KMS-11 (cell line): ENCODE measurements around the gene BMP7.
"Not testable (repeated sequence)": the region's sequence is repeated elsewhere in the genome, so short reads cannot be mapped to it uniquely, and the experiment has no call there.

Experiments
- H2AFZ ChIP-seq: fragments of 200-600 bp; sonication (generic); 2 replicates; pipeline ENCODE4 v1.6.1; 2016; ENCODE audit warnings: antibody characterized with exemption, mixed run types, low read depth
- H3K27ac ChIP-seq: fragments of 200-600 bp; sonication (generic); 2 replicates; pipeline ENCODE4 v1.6.1; 2016; ENCODE audit warnings: mild to moderate bottlenecking, mixed run types
- H3K27me3 ChIP-seq: fragments of 200-600 bp; sonication (generic); 2 replicates; pipeline ENCODE4 v1.6.1; 2017; ENCODE audit warnings: mild to moderate bottlenecking, low read depth, mixed run types, moderate library complexity; ENCODE audit not compliant: insufficient read depth
- H3K36me3 ChIP-seq: fragments of 200-600 bp; sonication (generic); 2 replicates; pipeline ENCODE4 v1.6.1; 2017; ENCODE audit warnings: mild to moderate bottlenecking, mixed run types; ENCODE audit not compliant: insufficient read depth
- H3K4me1 ChIP-seq: fragments of 200-600 bp; sonication (generic); 2 replicates; pipeline ENCODE4 v1.6.1; 2016; ENCODE audit warnings: mild to moderate bottlenecking, low read depth, mixed run types; ENCODE audit not compliant: poor library complexity, severe bottlenecking
- H3K4me2 ChIP-seq: fragments of 200-600 bp; sonication (generic); 2 replicates; pipeline ENCODE4 v1.7.0; 2016; ENCODE audit warnings: mild to moderate bottlenecking, mixed run types
- H3K4me3 ChIP-seq: fragments of 200-600 bp; sonication (generic); IDR thresholded peaks from 2 replicates; pipeline ENCODE4 v1.6.1; 2017; ENCODE audit warnings: low read depth, low read length, mixed read lengths; ENCODE audit not compliant: insufficient read depth
- H3K79me2 ChIP-seq: fragments of 200-600 bp; sonication (generic); 2 replicates; pipeline ENCODE4 v1.6.1; 2016; ENCODE audit warnings: low read depth, mixed run types; ENCODE audit not compliant: insufficient read depth
- H3K9ac ChIP-seq: fragments of 200-600 bp; sonication (generic); 2 replicates; pipeline ENCODE4 v1.6.1; 2016; ENCODE audit warnings: mild to moderate bottlenecking, mixed run types
- H4K20me1 ChIP-seq: fragments of 200-600 bp; sonication (generic); 2 replicates; pipeline ENCODE4 v1.6.1; 2016; ENCODE audit warnings: mild to moderate bottlenecking, mixed run types; ENCODE audit not compliant: insufficient read depth
- TF ChIP-seq, protein P1 (sequence below): fragments of 200-600 bp; sonication (generic); conservative IDR thresholded peaks from 2 replicates; pipeline ENCODE4 v1.6.1; 2017; ENCODE audit warnings: low read depth, mild to moderate bottlenecking, antibody characterized with exemption, low read length, moderate library complexity, mixed read lengths

The BMP7 gene

DNA sequence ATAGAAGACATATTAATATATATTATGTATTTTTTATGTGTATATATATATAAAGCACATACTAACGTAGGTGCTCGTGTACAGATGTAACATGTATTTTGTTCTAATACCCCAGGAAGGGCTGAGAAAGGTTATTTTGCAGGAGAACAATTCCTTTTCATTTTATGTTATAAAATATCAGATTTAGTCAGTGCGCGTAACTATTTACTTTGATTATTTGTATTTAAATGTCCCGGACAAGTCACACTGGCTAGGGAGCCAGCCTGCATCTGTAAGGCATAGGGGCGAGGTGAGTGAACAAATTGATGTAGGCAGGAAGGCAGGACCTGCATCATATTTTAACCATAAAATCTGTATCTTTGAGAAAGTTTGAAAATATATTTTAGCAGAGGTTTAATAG lies 74.1 kb downstream of the BMP7 start:
- no peaks in the 10 kb centered on the region for H3K36me3 ChIP-seq

DNA sequence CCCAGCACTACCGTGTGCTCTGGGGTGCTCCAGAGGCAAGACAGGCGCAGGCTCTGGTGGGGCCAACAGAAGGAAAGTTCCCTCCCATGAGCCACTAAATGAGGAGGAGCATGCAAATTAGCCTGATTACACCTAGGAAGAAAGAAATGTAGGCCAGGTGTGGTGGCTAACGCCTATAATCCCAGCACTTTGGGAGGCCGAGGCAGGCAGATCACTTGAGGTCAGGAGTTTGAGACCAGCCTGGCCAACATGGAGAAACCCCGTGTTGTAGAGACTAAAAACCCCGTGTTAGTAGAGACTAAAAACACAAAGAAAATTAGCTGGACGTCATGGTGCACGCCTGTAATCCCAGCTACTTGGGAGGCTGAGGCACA lies 75.2 kb downstream of the BMP7 start:
- not testable (repeated sequence) for H3K79me2 ChIP-seq, H3K9ac ChIP-seq, H2AFZ ChIP-seq, H3K27ac ChIP-seq, H3K36me3 ChIP-seq, H3K27me3 ChIP-seq, H3K4me3 ChIP-seq, H3K4me1 ChIP-seq, H3K4me2 ChIP-seq, H4K20me1 ChIP-seq

More for the DNA sequence above, 74.1 kb downstream of the BMP7 start:
- TF ChIP-seq, protein P1, sequence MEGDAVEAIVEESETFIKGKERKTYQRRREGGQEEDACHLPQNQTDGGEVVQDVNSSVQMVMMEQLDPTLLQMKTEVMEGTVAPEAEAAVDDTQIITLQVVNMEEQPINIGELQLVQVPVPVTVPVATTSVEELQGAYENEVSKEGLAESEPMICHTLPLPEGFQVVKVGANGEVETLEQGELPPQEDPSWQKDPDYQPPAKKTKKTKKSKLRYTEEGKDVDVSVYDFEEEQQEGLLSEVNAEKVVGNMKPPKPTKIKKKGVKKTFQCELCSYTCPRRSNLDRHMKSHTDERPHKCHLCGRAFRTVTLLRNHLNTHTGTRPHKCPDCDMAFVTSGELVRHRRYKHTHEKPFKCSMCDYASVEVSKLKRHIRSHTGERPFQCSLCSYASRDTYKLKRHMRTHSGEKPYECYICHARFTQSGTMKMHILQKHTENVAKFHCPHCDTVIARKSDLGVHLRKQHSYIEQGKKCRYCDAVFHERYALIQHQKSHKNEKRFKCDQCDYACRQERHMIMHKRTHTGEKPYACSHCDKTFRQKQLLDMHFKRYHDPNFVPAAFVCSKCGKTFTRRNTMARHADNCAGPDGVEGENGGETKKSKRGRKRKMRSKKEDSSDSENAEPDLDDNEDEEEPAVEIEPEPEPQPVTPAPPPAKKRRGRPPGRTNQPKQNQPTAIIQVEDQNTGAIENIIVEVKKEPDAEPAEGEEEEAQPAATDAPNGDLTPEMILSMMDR, result no peak
- Histone ChIP-seq H3K4me1 (no peaks in the 10 kb centered on the region), H3K79me2 (no peaks in the 10 kb centered on the region), H2AFZ (no peak overlapping the region), H3K27me3 (no peaks in the 10 kb centered on the region), H3K4me3 (no peak overlapping the region), H4K20me1 (no peaks in the 10 kb centered on the region), H3K27ac (no peak overlapping the region), H3K9ac (no peak overlapping the region), H3K4me2 (no peak overlapping the region)

DNA sequence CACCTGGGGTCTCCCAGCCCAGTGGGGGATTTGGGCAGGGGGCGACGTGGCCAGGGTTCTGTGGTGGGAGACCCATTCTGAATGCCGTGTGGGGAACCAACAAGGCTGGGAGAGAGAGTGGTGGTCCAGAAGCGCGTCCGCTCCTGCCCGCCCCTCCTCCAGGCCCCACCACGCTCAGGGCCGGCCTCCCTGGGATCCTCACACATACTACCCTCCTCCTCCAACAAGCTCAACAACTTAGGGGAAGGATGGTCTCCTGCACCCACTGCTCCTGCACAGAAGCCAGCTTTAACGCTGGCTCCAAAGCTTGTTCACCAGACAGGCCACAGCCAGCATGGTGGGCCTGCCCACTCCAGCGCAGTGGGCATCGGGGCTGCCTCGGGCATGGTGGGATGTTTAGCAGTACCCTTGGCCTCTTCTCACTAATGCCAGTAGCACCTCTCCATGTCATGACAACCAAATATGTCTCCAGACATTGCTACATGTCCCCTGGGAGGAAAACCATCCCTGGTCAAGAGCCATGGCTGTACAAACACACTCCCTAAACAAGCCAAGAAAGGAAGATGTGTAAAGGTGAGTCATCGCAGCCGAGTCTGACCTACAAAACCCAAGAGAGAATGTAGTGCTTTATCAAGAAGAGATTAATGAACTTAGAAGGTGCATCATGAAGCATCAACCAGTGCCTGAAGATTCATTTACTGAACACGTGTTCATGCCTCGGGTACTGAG lies 75.7 kb downstream of the BMP7 start:
- H4K20me1 ChIP-seq, result no peaks in the 10 kb centered on the region
- no peaks in the 10 kb centered on the region for H3K36me3 ChIP-seq
- no peak overlapping the region for H3K4me3 ChIP-seq
- TF ChIP-seq, protein P1, result no peak
- no peak overlapping the region for H3K27ac ChIP-seq
- H3K4me2 ChIP-seq, result no peak overlapping the region
- H3K4me1 ChIP-seq, result no peaks in the 10 kb centered on the region
- H3K9ac ChIP-seq, result no peak overlapping the region
- no peak overlapping the region for H2AFZ ChIP-seq
- no peaks in the 10 kb centered on the region for H3K27me3 ChIP-seq
- H3K79me2 ChIP-seq, result no peaks in the 10 kb centered on the region

DNA sequence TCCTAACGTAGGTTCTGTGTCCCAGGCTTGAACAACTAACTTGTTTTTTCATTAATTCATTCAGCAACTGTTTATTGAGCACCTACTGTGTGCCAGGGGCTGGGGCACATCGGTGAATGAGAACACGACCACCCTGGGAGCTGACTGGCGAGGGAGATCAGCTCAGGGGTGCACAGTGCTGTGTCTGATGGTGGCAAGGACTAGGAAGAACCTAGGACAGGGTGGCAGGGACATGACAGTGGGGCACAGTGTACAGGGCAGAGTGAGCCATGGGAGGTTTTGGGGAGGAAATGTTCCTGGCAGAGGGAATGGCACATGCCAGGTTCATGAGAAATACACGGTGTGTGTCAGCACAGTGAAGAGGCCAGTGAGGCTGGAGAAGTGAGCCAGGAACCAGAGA lies 76.7 kb downstream of the BMP7 start:
- Histone ChIP-seq H3K4me1 (no peaks in the 10 kb centered on the region), H3K9ac (no peak overlapping the region), H3K4me2 (no peak overlapping the region), H4K20me1 (no peaks in the 10 kb centered on the region), H3K36me3 (no peaks in the 10 kb centered on the region), H2AFZ (no peak overlapping the region), H3K4me3 (no peak overlapping the region), H3K79me2 (no peaks in the 10 kb centered on the region), H3K27ac (no peak overlapping the region), H3K27me3 (no peaks in the 10 kb centered on the region)
- TF ChIP-seq, protein P1, result no peak

DNA sequence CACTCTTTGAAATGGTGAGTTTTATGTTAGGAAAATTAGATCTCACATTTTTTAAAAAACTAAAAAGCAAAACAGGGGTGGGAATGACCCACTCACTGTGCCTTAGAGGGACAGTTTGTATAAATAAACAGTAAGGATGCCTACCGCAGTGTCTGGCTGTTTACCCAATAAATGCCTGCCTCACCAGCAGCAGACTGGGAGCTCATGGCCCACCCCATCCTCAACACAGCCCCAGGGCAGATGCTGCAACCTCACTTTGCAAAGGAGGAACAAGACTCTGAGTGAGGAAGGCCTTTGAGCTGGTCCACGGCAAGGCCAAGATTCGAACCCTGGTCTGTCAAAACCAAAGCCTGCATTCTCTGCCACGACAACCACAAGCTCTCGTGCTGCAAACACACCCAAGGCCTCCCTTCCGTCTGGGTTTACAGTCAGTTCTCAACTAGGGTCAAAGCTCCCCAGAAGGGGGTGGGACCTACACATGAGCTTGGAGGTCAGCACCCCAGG lies 77.8 kb downstream of the BMP7 start:
- Histone ChIP-seq H4K20me1 (no peaks in the 10 kb centered on the region), H3K4me3 (no peak overlapping the region), H3K4me2 (no peak overlapping the region), H3K27ac (no peak overlapping the region), H3K79me2 (no peaks in the 10 kb centered on the region), H2AFZ (no peak overlapping the region), H3K9ac (no peak overlapping the region), H3K4me1 (no peaks in the 10 kb centered on the region), H3K27me3 (no peaks in the 10 kb centered on the region), H3K36me3 (no peaks in the 10 kb centered on the region)
- TF ChIP-seq, protein P1, result no peak
